ENCODE data around the gene THBS3.
A peak's percentile ranks its signal among the peaks of the same experiment; 100 is the strongest.
"Not testable (repeated sequence)": the region's sequence is repeated elsewhere in the genome, so short reads cannot be mapped to it uniquely, and the experiment has no call there.

Gene THBS3

GRCh38 chr1:155196103-155196892 lies 11.4 kb downstream of the THBS3 start:
- DNase-seq = no peak
- no peak for TF ChIP-seq CTCF (IDR thresholded peaks at IDR 0.05; ENCODE audit: low read depth, low read length)
- Histone ChIP-seq H3K4me3 (ENCODE audit: low read depth, low read length) (peak overlapping the region; percentile 65), H3K9me3 (no peaks in the 10 kb centered on the region), H3K27me3 (no peaks in the 10 kb centered on the region), H3K36me3 (peaks cover 15% of the 10 kb centered on the region), H3K4me1 (peaks cover 7% of the 10 kb centered on the region)

GRCh38 chr1:155195201-155196102 lies 12.2 kb downstream of the THBS3 start:
- DNase-seq = no peak
- Histone ChIP-seq H3K4me1 (peaks cover 7% of the 10 kb centered on the region), H3K4me3 (ENCODE audit: low read depth, low read length) (peak overlapping the region; percentile 65), H3K9me3 (no peaks in the 10 kb centered on the region), H3K36me3 (peaks cover 14% of the 10 kb centered on the region), H3K27me3 (no peaks in the 10 kb centered on the region)
- TF ChIP-seq CTCF (IDR thresholded peaks at IDR 0.05; ENCODE audit: low read depth, low read length) = no peak

GRCh38 chr1:155193991-155194240 lies 13.8 kb downstream of the THBS3 start:
- DNase-seq, H3K9me3 ChIP-seq, H3K27me3 ChIP-seq, H3K4me1 ChIP-seq: not testable (repeated sequence)
- peak overlapping the region; percentile 65 for H3K4me3 ChIP-seq (ENCODE audit: low read depth, low read length)
- peaks cover 11% of the 10 kb centered on the region for H3K36me3 ChIP-seq

GRCh38 chr1:155193275-155193990 lies 14.3 kb downstream of the THBS3 start:
- TF ChIP-seq CTCF (IDR thresholded peaks at IDR 0.05; ENCODE audit: low read depth, low read length) = peak; percentile 97
- peak overlapping the region; percentile 65 for H3K4me3 ChIP-seq (ENCODE audit: low read depth, low read length)
- DNase-seq = peak; percentile 92

GRCh38 chr1:155192346-155193274 lies 15.1 kb downstream of the THBS3 start:
- no peak for TF ChIP-seq CTCF (IDR thresholded peaks at IDR 0.05; ENCODE audit: low read depth, low read length)
- Histone ChIP-seq H3K27me3 (no peaks in the 10 kb centered on the region), H3K4me3 (ENCODE audit: low read depth, low read length) (peak overlapping the region; percentile 65), H3K4me1 (peaks cover 7% of the 10 kb centered on the region), H3K9me3 (no peaks in the 10 kb centered on the region), H3K36me3 (no peaks in the 10 kb centered on the region; the same call in none of the 2 replicates)
- no peak for DNase-seq

More at GRCh38 chr1:155193275-155193990, 14.3 kb downstream of the THBS3 start:
- Histone ChIP-seq H3K27me3 (no peaks in the 10 kb centered on the region), H3K4me1 (peaks cover 7% of the 10 kb centered on the region), H3K36me3 (peaks cover 7% of the 10 kb centered on the region), H3K9me3 (no peaks in the 10 kb centered on the region)
